K562 (cell line): Measurements from ENCODE around the gene AHSP.
"Not testable (repeated sequence)": the region's sequence is repeated elsewhere in the genome, so short reads cannot be mapped to it uniquely, and the experiment has no call there.

Experiments
- ARNT ChIP-seq, 2 experiments: fragments of 450-650 bp; IDR thresholded peaks; 2 replicates each; pipeline ENCODE4 v1.6.1; 2016; ENCODE audit warnings: mild to moderate bottlenecking in 1 of 2
- CEBPB ChIP-seq: fragments of 450-650 bp; IDR thresholded peaks from 2 replicates; pipeline ENCODE4 v1.6.1; 2016; ENCODE audit warnings: missing genetic modification characterization, missing compliant biosample characterization
- E2F4 ChIP-seq: sonication (generic); formaldehyde crosslinking; IDR thresholded peaks from 2 replicates; pipeline ENCODE4 v1.8.0; 2022; ENCODE audit warnings: mild to moderate bottlenecking, low read depth, missing genetic modification reagents
- E2F5 ChIP-seq: sonication (generic); formaldehyde crosslinking; IDR thresholded peaks from 2 replicates; pipeline ENCODE4 v1.8.0; 2022; ENCODE audit warnings: mild to moderate bottlenecking, missing genetic modification reagents
- EZH2 ChIP-seq: IDR thresholded peaks from 2 replicates; pipeline ENCODE4 v1.6.1; 2012; ENCODE audit warnings: low read depth, mild to moderate bottlenecking, inconsistent platforms, low read length, borderline replicate concordance
- FOS ChIP-seq: IDR thresholded peaks from 3 replicates; pipeline ENCODE4 v1.6.1; 2011; ENCODE audit not compliant: insufficient read length; ENCODE audit errors: extremely low read depth
- NFATC3 ChIP-seq: fragments of 450-650 bp; IDR thresholded peaks from 2 replicates; pipeline ENCODE4 v1.6.1; 2017; ENCODE audit warnings: mild to moderate bottlenecking
- POLR2A ChIP-seq: fragments of 450-650 bp; conservative IDR thresholded peaks from 2 replicates; pipeline ENCODE4 v1.6.1; 2016
- TARDBP ChIP-seq: fragments of 450-650 bp; IDR thresholded peaks from 2 replicates; pipeline ENCODE4 v1.6.1; 2016
- THAP12 ChIP-seq: fragments of 250-450 bp; sonication (Bioruptor Pico); IDR thresholded peaks from 2 replicates; pipeline ENCODE4 v1.9.0; 2021; ENCODE audit warnings: mild to moderate bottlenecking, inconsistent platforms
- TF ChIP-seq, protein P1 (sequence below), 3 experiments: IDR thresholded peaks in 2 of 3; conservative IDR thresholded peaks in 1 of 3; 2 replicates each; pipeline ENCODE4 v1.5.1; 2011 to 2012; ENCODE audit warnings: low read length in 3 of 3, mild to moderate bottlenecking in 3 of 3, control low read depth in 2 of 3, improper control_type of control experiment in 1 of 3, inconsistent platforms in 1 of 3, low read depth in 1 of 3, mixed read lengths in 1 of 3, moderate library complexity in 1 of 3; ENCODE audit not compliant: insufficient read depth in 2 of 3

DNA sequence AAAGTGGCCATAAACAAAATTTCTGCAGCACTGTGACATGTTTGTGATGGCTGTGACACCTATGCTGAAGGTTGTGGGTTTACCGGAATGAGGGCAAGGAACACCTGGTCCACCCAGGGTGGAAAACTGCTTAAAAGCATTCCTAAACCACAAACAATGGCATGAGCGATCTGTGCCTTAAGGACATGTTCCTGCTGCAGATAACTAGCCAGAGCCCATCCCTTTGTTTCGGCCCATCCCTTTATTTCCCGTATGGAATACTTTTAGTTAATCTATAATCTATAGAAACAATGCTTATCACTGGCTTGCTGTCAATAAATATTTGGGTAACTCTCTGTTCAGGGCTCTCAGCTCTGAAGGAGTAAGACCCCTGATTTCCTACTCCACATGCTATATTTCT is 12.1 kb downstream of the AHSP start:
- not testable (repeated sequence) for TF ChIP-seq NFATC3; E2F4 (CRISPR knock-in tag); EZH2; TARDBP; FOS; THAP12 (CRISPR knock-in tag); CEBPB; POLR2A; ARNT (IDR thresholded peaks at IDR 0.05); E2F5 (CRISPR knock-in tag)
- TF ChIP-seq, protein P1, sequence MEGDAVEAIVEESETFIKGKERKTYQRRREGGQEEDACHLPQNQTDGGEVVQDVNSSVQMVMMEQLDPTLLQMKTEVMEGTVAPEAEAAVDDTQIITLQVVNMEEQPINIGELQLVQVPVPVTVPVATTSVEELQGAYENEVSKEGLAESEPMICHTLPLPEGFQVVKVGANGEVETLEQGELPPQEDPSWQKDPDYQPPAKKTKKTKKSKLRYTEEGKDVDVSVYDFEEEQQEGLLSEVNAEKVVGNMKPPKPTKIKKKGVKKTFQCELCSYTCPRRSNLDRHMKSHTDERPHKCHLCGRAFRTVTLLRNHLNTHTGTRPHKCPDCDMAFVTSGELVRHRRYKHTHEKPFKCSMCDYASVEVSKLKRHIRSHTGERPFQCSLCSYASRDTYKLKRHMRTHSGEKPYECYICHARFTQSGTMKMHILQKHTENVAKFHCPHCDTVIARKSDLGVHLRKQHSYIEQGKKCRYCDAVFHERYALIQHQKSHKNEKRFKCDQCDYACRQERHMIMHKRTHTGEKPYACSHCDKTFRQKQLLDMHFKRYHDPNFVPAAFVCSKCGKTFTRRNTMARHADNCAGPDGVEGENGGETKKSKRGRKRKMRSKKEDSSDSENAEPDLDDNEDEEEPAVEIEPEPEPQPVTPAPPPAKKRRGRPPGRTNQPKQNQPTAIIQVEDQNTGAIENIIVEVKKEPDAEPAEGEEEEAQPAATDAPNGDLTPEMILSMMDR (IDR thresholded peaks at IDR 0.05 in 2 of 3, conservative IDR thresholded peaks at IDR 0.05 in 1 of 3; ENCODE audit: insufficient read depth in 2 of 3, low read depth in 1 of 3, low read length in 3 of 3): not testable (repeated sequence)
